IMR-90 (cell line): ENCODE measurements around the gene ATP5F1C. TPM values are rescaled to one million over a fixed set of nuclear protein-coding genes. Genes with fewer than 3 reads are reported as not detected.

Source experiments
- ATAC-seq: fragments of 200-7000 bp; cut with Tn5 transposase; 2 replicates; pipeline ENCODE4 v1.9.1; 2020; ENCODE audit warnings: low read depth, mild to moderate bottlenecking, moderate library complexity
- BruUV-seq: library from RNA; stranded (reverse); fragments of 400-500 nt; replicated peaks from 2 replicates; lab custom pipeline; 2021; lab: Mats Ljungman, UMichigan
- CTCF ChIA-PET: fragments of 300-600 bp; formaldehyde crosslinking; extraction: SDS; loops from one replicate; lab custom pipeline; 2021; ENCODE audit warnings: antibody characterized with exemption; lab: Yijun Ruan, JAX
- POLR2A ChIA-PET: fragments of 300-600 bp; sonication (Branson Sonifier 250); formaldehyde crosslinking; loops from one replicate; lab custom pipeline; 2022; ENCODE audit warnings: antibody characterized with exemption; ENCODE audit not compliant: unreplicated experiment; lab: Charles Lee
- DNase-seq: peaks from one replicate; pipeline ENCODE4 v3.0.0; 2013
- H2AFZ ChIP-seq: replicated peaks from 2 replicates; pipeline ENCODE3; 2013; ENCODE audit warnings: low read length, mild to moderate bottlenecking; ENCODE audit not compliant: poor library complexity
- H2AK5ac ChIP-seq: 2 replicates; pipeline ENCODE4 v1.6.1; 2013; ENCODE audit warnings: low read depth, low read length, inconsistent platforms
- H2AK9ac ChIP-seq: replicated peaks from 2 replicates; pipeline ENCODE3; 2013; ENCODE audit warnings: mild to moderate bottlenecking, low read depth, low read length, moderate library complexity; ENCODE audit not compliant: poor library complexity
- H2BK120ac ChIP-seq: 2 replicates; pipeline ENCODE4 v1.6.1; 2013; ENCODE audit warnings: low read depth, low read length, inconsistent platforms
- H2BK15ac ChIP-seq: 3 replicates; pipeline ENCODE4 v1.6.1; 2013; ENCODE audit warnings: low read depth, low read length, inconsistent platforms
- H2BK20ac ChIP-seq: 2 replicates; pipeline ENCODE4 v1.6.1; 2013; ENCODE audit warnings: low read depth, mild to moderate bottlenecking, inconsistent platforms, low read length, moderate library complexity
- H2BK5ac ChIP-seq: 2 replicates; pipeline ENCODE4 v1.6.1; 2013; ENCODE audit warnings: mild to moderate bottlenecking, low read depth, low read length, inconsistent platforms; ENCODE audit not compliant: poor library complexity, severe bottlenecking
- H3K14ac ChIP-seq: replicated peaks from 2 replicates; pipeline ENCODE4 v1.6.1; 2013; ENCODE audit warnings: low read depth, low read length, inconsistent platforms
- H3K18ac ChIP-seq: 2 replicates; pipeline ENCODE4 v1.6.1; 2013; ENCODE audit warnings: low read depth, low read length, control low read depth
- H3K23ac ChIP-seq: 2 replicates; pipeline ENCODE4 v1.6.1; 2013; ENCODE audit warnings: low read depth, low read length, inconsistent platforms
- H3K27ac ChIP-seq: 2 replicates; pipeline ENCODE4 v1.5.1; 2013; ENCODE audit warnings: mild to moderate bottlenecking, control low read depth, low read length; ENCODE audit not compliant: insufficient read depth
- H3K27me3 ChIP-seq: 2 replicates; pipeline ENCODE4 v1.6.1; 2013; ENCODE audit warnings: low read length; ENCODE audit not compliant: control insufficient read depth, insufficient read depth
- H3K36me3 ChIP-seq: 2 replicates; pipeline ENCODE4 v1.6.1; 2013; ENCODE audit warnings: low read length, mixed read lengths; ENCODE audit not compliant: control insufficient read depth, insufficient read depth
- H3K4ac ChIP-seq: 2 replicates; pipeline ENCODE4 v1.6.1; 2013; ENCODE audit warnings: low read depth, low read length, inconsistent platforms
- H3K4me1 ChIP-seq: 2 replicates; pipeline ENCODE4 v1.6.1; 2013; ENCODE audit warnings: low read length, mixed read lengths; ENCODE audit not compliant: control insufficient read depth, insufficient read depth
- H3K4me2 ChIP-seq: 2 replicates; pipeline ENCODE4 v1.6.1; 2013; ENCODE audit warnings: low read depth, mild to moderate bottlenecking, control low read depth, low read length, moderate library complexity
- H3K4me3 ChIP-seq: 2 replicates; pipeline ENCODE4 v1.5.1; 2013; ENCODE audit warnings: low read depth, mild to moderate bottlenecking, control low read depth, low read length, moderate library complexity; ENCODE audit not compliant: insufficient read depth
- H3K56ac ChIP-seq: 2 replicates; pipeline ENCODE4 v1.6.1; 2013; ENCODE audit warnings: low read length, inconsistent platforms; ENCODE audit not compliant: insufficient read depth; ENCODE audit errors: extremely low read depth
- H3K79me1 ChIP-seq, 2 experiments: 2 replicates each; pipeline ENCODE4 v1.6.1; 2013; ENCODE audit warnings: low read length in 2 of 2, inconsistent platforms in 1 of 2, low read depth in 1 of 2
- H3K9ac ChIP-seq: 2 replicates; pipeline ENCODE4 v1.6.1; 2013; ENCODE audit warnings: low read depth, low read length, control low read depth
- H3K9me1 ChIP-seq: 2 replicates; pipeline ENCODE4 v1.6.1; 2013; ENCODE audit warnings: low read length, inconsistent platforms; ENCODE audit not compliant: insufficient read depth
- H3K9me3 ChIP-seq: 2 replicates; pipeline ENCODE4 v1.6.1; 2013; ENCODE audit warnings: low read length; ENCODE audit not compliant: control insufficient read depth, insufficient read depth
- H4K20me1 ChIP-seq: 2 replicates; pipeline ENCODE4 v1.6.1; 2013; ENCODE audit warnings: low read length, inconsistent platforms; ENCODE audit not compliant: insufficient read depth
- H4K5ac ChIP-seq: 2 replicates; pipeline ENCODE4 v1.6.1; 2013; ENCODE audit warnings: mild to moderate bottlenecking, low read depth, low read length, control low read depth
- H4K8ac ChIP-seq, 2 experiments: 2 replicates each; pipeline ENCODE4 v1.6.1; 2013; ENCODE audit warnings: low read depth in 2 of 2, low read length in 2 of 2, control low read depth in 1 of 2, inconsistent platforms in 1 of 2
- H4K91ac ChIP-seq: 2 replicates; pipeline ENCODE4 v1.6.1; 2013; ENCODE audit warnings: low read depth, low read length, inconsistent platforms; ENCODE audit not compliant: insufficient read depth
- BHLHE40 ChIP-seq: fragments of 150-350 bp; IDR thresholded peaks from 2 replicates; pipeline ENCODE4 v1.6.1; 2016; ENCODE audit warnings: mild to moderate bottlenecking, low read depth, low read length
- CEBPB ChIP-seq: IDR thresholded peaks from 2 replicates; pipeline ENCODE4 v1.6.1; 2012; ENCODE audit warnings: low read depth, low read length, improper control_type of control experiment
- CHD1 ChIP-seq: IDR thresholded peaks from 2 replicates; pipeline ENCODE4 v1.6.1; 2012; ENCODE audit warnings: low read depth, low read length, improper control_type of control experiment
- FOS ChIP-seq: fragments of 150-350 bp; IDR thresholded peaks from 2 replicates; pipeline ENCODE4 v1.6.1; 2016; ENCODE audit warnings: low read depth, low read length
- MAFK ChIP-seq: IDR thresholded peaks from 2 replicates; pipeline ENCODE4 v1.6.1; 2012; ENCODE audit warnings: low read depth, low read length, improper control_type of control experiment
- MAZ ChIP-seq: IDR thresholded peaks from 2 replicates; pipeline ENCODE4 v1.6.1; 2012; ENCODE audit warnings: low read depth, mild to moderate bottlenecking, low read length, improper control_type of control experiment, moderate library complexity, borderline replicate concordance
- MXI1 ChIP-seq: IDR thresholded peaks from 2 replicates; pipeline ENCODE4 v1.6.1; 2012; ENCODE audit warnings: low read depth, mild to moderate bottlenecking, low read length, moderate library complexity, borderline replicate concordance
- NFE2L2 ChIP-seq: fragments of 150-350 bp; IDR thresholded peaks from 2 replicates; pipeline ENCODE4 v1.6.1; 2016; ENCODE audit warnings: low read depth, mild to moderate bottlenecking, low read length
- POLR2A ChIP-seq: IDR thresholded peaks from 2 replicates; pipeline ENCODE4 v1.6.1; 2012; ENCODE audit warnings: mild to moderate bottlenecking, low read depth, low read length
- RAD21 ChIP-seq: IDR thresholded peaks from 2 replicates; pipeline ENCODE4 v1.6.1; 2012; ENCODE audit warnings: low read length, improper control_type of control experiment
- RCOR1 ChIP-seq: IDR thresholded peaks from 2 replicates; pipeline ENCODE4 v1.6.1; 2012; ENCODE audit warnings: mild to moderate bottlenecking, low read length, improper control_type of control experiment; ENCODE audit not compliant: insufficient replicate concordance
- RFX5 ChIP-seq: IDR thresholded peaks from 2 replicates; pipeline ENCODE4 v1.8.0; 2012; ENCODE audit warnings: low read depth, mild to moderate bottlenecking, low read length, moderate library complexity
- SMC3 ChIP-seq: fragments of 150-350 bp; IDR thresholded peaks from 2 replicates; pipeline ENCODE4 v1.6.1; 2016; ENCODE audit warnings: low read depth, mild to moderate bottlenecking, antibody characterized with exemption, low read length, moderate library complexity
- WGBS, 2 experiments: methylation state at CpG; one replicate each; pipeline versions ENCODE4 v1.1.5 to v1.1.7; 2013; ENCODE audit warnings: missing lambda C conversion rate in 2 of 2; ENCODE audit not compliant: insufficient read length in 1 of 2; ENCODE audit errors: extremely low coverage in 2 of 2; 5-methylcytosine and 5-hydroxymethylcytosine counted together
- dilution Hi-C: fragments of 300-500 bp; cut with HindIII; formaldehyde crosslinking; loops from one replicate; pipeline ENCODE4 v1.14.3; 2018; ENCODE audit warnings: low sequenced_read_pairs; ENCODE audit not compliant: unreplicated experiment
- in situ Hi-C: fragments of 300-500 bp; cut with MboI; formaldehyde crosslinking; loops from 3 replicates; pipeline ENCODE4 v1.14.3; 2019; ENCODE audit warnings: low sequenced_read_pairs, inconsistent platforms, mixed read lengths
- intact Hi-C: fragments of 100-400 bp; cut with micrococcal nuclease; formaldehyde crosslinking; loops from 2 replicates; pipeline ENCODE4 v1.10.0; 2022
- polyA plus RNA-seq, 3 experiments: library from polyadenylated mRNA; depleted of rRNA; stranded (reverse); fragments of >200 nt; gene quantifications; 2 replicates each; pipeline ENCODE4 v1.2.3, GENCODE V29; 2012; ENCODE audit warnings: low replicate concordance in 1 of 3
- total RNA-seq: library from RNA; depleted of rRNA; stranded (reverse); fragments of >200 nt; gene quantifications from 2 replicates; pipeline ENCODE4 v1.2.3, GENCODE V29; 2012
- TF ChIP-seq, protein P1 (sequence below): conservative IDR thresholded peaks from 2 replicates; pipeline ENCODE4 v1.5.1; 2012; ENCODE audit warnings: mild to moderate bottlenecking, low read depth, low read length, improper control_type of control experiment
- TF ChIP-seq, protein P2 (sequence below): fragments of 150-350 bp; IDR thresholded peaks from 2 replicates; pipeline ENCODE4 v1.6.1; 2016; ENCODE audit warnings: low read depth, mild to moderate bottlenecking, low read length, moderate library complexity, borderline replicate concordance
- TF ChIP-seq, protein P3 (sequence below): fragments of 150-350 bp; IDR thresholded peaks from 2 replicates; pipeline ENCODE4 v1.6.1; 2017; ENCODE audit warnings: mild to moderate bottlenecking, antibody characterized with exemption, low read length, low read depth

The ATP5F1C gene
- total and polyA plus RNA-seq, 2 of the 4 experiments (the other 2 are of a cell fraction), result 357 to 367 TPM

DNA sequence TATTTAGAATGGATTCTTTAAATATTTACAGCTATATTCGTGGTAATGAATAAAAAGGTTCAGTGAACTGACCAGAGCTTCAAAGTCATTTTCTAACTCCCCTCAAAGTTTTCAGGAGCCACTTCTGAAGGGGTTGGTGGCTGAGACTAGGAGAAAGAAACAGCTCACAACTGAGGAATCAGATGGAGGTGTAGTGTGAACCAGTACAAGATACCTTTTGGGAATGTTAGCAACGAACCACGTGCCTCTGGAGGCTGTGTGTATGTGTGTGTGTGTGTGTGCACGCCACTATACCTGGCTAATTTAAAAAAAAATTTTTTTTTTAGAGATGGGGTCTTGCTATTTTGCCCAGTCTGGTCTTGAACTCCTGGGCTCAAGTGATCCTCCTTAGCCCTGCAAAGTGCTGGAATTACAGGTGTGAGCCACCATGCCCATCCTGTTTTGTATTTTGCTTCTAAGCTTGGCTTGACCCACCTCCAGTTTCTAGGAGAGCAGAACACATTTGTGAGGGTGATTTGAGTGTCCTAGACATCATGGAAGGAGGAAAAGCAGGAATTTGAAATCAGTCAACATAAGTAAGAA is 20.8 kb downstream of the ATP5F1C start:
- Histone ChIP-seq H3K14ac (no peak overlapping the region), H2AFZ (no peak overlapping the region), H4K8ac (no peak overlapping the region), H2BK5ac (no peak overlapping the region), H3K4me3 (no peak overlapping the region), H3K18ac (no peak overlapping the region), H3K4me2 (no peak overlapping the region), H3K56ac (no peak overlapping the region), H3K27ac (no peak overlapping the region), H2AK5ac (no peak overlapping the region), H2AK9ac (no peak overlapping the region), H3K79me1 (peaks cover 14% of the 10 kb centered on the region in 2 experiments; a peak in 3 of 4 replicates), H3K4ac (no peak overlapping the region), H4K91ac (no peak overlapping the region), H2BK20ac (no peak overlapping the region), H3K4me1 (no peaks in the 10 kb centered on the region), H3K9ac (no peak overlapping the region), H4K5ac (no peak overlapping the region), H3K36me3 (peaks cover 25% of the 10 kb centered on the region), H2BK15ac (no peak overlapping the region), H2BK120ac (no peak overlapping the region), H3K9me1 (no peaks in the 10 kb centered on the region; the same call in 1 of the 2 replicates), H3K27me3 (peaks cover 2% of the 10 kb centered on the region; the same call in 1 of the 2 replicates), H4K20me1 (no peaks in the 10 kb centered on the region), H3K23ac (no peak overlapping the region), H3K9me3 (no peaks in the 10 kb centered on the region)
- ChIA-PET CTCF (interaction anchor here (1.0 to 1.1 kb wide), 2 partner anchors 8 to 9 kb away, joined by 3 read pairs; partner anchors contain the start of gene TAF3), POLR2A (no interaction called here)
- no peak for TF ChIP-seq RAD21
- TF ChIP-seq, protein P1, sequence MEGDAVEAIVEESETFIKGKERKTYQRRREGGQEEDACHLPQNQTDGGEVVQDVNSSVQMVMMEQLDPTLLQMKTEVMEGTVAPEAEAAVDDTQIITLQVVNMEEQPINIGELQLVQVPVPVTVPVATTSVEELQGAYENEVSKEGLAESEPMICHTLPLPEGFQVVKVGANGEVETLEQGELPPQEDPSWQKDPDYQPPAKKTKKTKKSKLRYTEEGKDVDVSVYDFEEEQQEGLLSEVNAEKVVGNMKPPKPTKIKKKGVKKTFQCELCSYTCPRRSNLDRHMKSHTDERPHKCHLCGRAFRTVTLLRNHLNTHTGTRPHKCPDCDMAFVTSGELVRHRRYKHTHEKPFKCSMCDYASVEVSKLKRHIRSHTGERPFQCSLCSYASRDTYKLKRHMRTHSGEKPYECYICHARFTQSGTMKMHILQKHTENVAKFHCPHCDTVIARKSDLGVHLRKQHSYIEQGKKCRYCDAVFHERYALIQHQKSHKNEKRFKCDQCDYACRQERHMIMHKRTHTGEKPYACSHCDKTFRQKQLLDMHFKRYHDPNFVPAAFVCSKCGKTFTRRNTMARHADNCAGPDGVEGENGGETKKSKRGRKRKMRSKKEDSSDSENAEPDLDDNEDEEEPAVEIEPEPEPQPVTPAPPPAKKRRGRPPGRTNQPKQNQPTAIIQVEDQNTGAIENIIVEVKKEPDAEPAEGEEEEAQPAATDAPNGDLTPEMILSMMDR, result no peak
- TF ChIP-seq, protein P2, sequence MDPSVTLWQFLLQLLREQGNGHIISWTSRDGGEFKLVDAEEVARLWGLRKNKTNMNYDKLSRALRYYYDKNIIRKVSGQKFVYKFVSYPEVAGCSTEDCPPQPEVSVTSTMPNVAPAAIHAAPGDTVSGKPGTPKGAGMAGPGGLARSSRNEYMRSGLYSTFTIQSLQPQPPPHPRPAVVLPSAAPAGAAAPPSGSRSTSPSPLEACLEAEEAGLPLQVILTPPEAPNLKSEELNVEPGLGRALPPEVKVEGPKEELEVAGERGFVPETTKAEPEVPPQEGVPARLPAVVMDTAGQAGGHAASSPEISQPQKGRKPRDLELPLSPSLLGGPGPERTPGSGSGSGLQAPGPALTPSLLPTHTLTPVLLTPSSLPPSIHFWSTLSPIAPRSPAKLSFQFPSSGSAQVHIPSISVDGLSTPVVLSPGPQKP, result no peak
- TF ChIP-seq FOS, result no peak
- TF ChIP-seq RFX5, result no peak
- no peak for TF ChIP-seq MAZ
- no peak for TF ChIP-seq SMC3
- no peak for TF ChIP-seq NFE2L2
- TF ChIP-seq CHD1, result no peak
- TF ChIP-seq RCOR1, result no peak
- TF ChIP-seq BHLHE40, result no peak
- TF ChIP-seq, protein P3, sequence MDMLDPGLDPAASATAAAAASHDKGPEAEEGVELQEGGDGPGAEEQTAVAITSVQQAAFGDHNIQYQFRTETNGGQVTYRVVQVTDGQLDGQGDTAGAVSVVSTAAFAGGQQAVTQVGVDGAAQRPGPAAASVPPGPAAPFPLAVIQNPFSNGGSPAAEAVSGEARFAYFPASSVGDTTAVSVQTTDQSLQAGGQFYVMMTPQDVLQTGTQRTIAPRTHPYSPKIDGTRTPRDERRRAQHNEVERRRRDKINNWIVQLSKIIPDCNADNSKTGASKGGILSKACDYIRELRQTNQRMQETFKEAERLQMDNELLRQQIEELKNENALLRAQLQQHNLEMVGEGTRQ, result no peak
- TF ChIP-seq MXI1, result no peak
- no peak for TF ChIP-seq POLR2A
- no peak for TF ChIP-seq CEBPB
- TF ChIP-seq MAFK, result no peak
- DNase-seq (no peak), ATAC-seq (no peak)
- WGBS, 2 experiments, result no CpG with 5 or more reads among the region's 4 CpGs
- dilution Hi-C loops, result no loop called here
- no TSS peak for BruUV-seq
- intact Hi-C loops, result no loop called here
- in situ Hi-C loops, result no loop called here
